Measurements from ENCODE around the gene RAB29. TPM values are rescaled to one million over a fixed set of nuclear protein-coding genes. Genes with fewer than 3 reads are reported as not detected.

Gene RAB29
- polyA plus RNA-seq, 1 donor = 121 TPM

- H3K27ac ChIP-seq (ENCODE audit: low read length) = peak overlapping the region; percentile 52
- H3K36me3 ChIP-seq (ENCODE audit: control insufficient read depth, insufficient read depth, low read length) = no peaks in the 10 kb centered on the region
- DNase-seq = no peak
- H3K4me1 ChIP-seq (ENCODE audit: control insufficient read depth, insufficient read depth, low read length) = peaks cover 22% of the 10 kb centered on the region
- no peaks in the 10 kb centered on the region for H3K9me3 ChIP-seq (ENCODE audit: control insufficient read depth, low read depth, low read length)
- no CpG with 5 or more reads among the region's 4 CpGs for WGBS (ENCODE audit: insufficient coverage, low lambda C conversion rate)
- no peak overlapping the region for H3K4me3 ChIP-seq (ENCODE audit: low read length)
- H3K27me3 ChIP-seq (ENCODE audit: control insufficient read depth, insufficient read depth, low read length) = no peaks in the 10 kb centered on the region
Observed at GRCh38 chr1:205783904-205784303, 8.6 kb upstream of the RAB29 start.

- DNase-seq = no peak
- H3K4me1 ChIP-seq (ENCODE audit: control insufficient read depth, insufficient read depth, low read length) = peaks cover 22% of the 10 kb centered on the region
- H3K9me3 ChIP-seq (ENCODE audit: control insufficient read depth, low read depth, low read length) = no peaks in the 10 kb centered on the region
- H3K27ac ChIP-seq (ENCODE audit: low read length) = peak overlapping the region; percentile 52
- H3K27me3 ChIP-seq (ENCODE audit: control insufficient read depth, insufficient read depth, low read length) = no peaks in the 10 kb centered on the region
- no peak overlapping the region for H3K4me3 ChIP-seq (ENCODE audit: low read length)
- H3K36me3 ChIP-seq (ENCODE audit: control insufficient read depth, insufficient read depth, low read length) = no peaks in the 10 kb centered on the region
Observed at GRCh38 chr1:205783433-205783795, 8.1 kb upstream of the RAB29 start.

GRCh38 chr1:205782627-205783432 is 7.5 kb upstream of the RAB29 start:
- Histone ChIP-seq H3K27ac (ENCODE audit: low read length) (peak overlapping the region; percentile 52), H3K9me3 (ENCODE audit: control insufficient read depth, low read depth, low read length) (no peaks in the 10 kb centered on the region), H3K27me3 (ENCODE audit: control insufficient read depth, insufficient read depth, low read length) (no peaks in the 10 kb centered on the region), H3K4me3 (ENCODE audit: low read length) (no peak overlapping the region), H3K4me1 (ENCODE audit: control insufficient read depth, insufficient read depth, low read length) (peaks cover 22% of the 10 kb centered on the region), H3K36me3 (ENCODE audit: control insufficient read depth, insufficient read depth, low read length) (no peaks in the 10 kb centered on the region)
- DNase-seq = no peak
- WGBS (ENCODE audit: insufficient coverage, low lambda C conversion rate) = no CpG with 5 or more reads among the region's 4 CpGs

GRCh38 chr1:205780335-205780734 is 5.1 kb upstream of the RAB29 start:
- 78% methylated on average over 3 of the region's 5 CpGs for WGBS (ENCODE audit: insufficient coverage, low lambda C conversion rate)

GRCh38 chr1:205777994-205778393 is 2.7 kb upstream of the RAB29 start:
- DNase-seq = no peak
- peaks cover 10% of the 10 kb centered on the region for H3K4me1 ChIP-seq (ENCODE audit: control insufficient read depth, insufficient read depth, low read length)
- no peaks in the 10 kb centered on the region for H3K9me3 ChIP-seq (ENCODE audit: control insufficient read depth, low read depth, low read length)
- no peak overlapping the region for H3K27ac ChIP-seq (ENCODE audit: low read length)
- H3K27me3 ChIP-seq (ENCODE audit: control insufficient read depth, insufficient read depth, low read length) = peaks cover 2% of the 10 kb centered on the region
- no peaks in the 10 kb centered on the region for H3K36me3 ChIP-seq (ENCODE audit: control insufficient read depth, insufficient read depth, low read length)
- no peak overlapping the region for H3K4me3 ChIP-seq (ENCODE audit: low read length)
- no CpG with 5 or more reads among the region's 2 CpGs for WGBS (ENCODE audit: insufficient coverage, low lambda C conversion rate)

More at GRCh38 chr1:205780335-205780734, 5.1 kb upstream of the RAB29 start:
- Histone ChIP-seq H3K27me3 (ENCODE audit: control insufficient read depth, insufficient read depth, low read length) (no peaks in the 10 kb centered on the region), H3K4me1 (ENCODE audit: control insufficient read depth, insufficient read depth, low read length) (peaks cover 10% of the 10 kb centered on the region), H3K9me3 (ENCODE audit: control insufficient read depth, low read depth, low read length) (no peaks in the 10 kb centered on the region), H3K36me3 (ENCODE audit: control insufficient read depth, insufficient read depth, low read length) (no peaks in the 10 kb centered on the region), H3K27ac (ENCODE audit: low read length) (no peak overlapping the region), H3K4me3 (ENCODE audit: low read length) (no peak overlapping the region)
- no peak for DNase-seq

- Histone ChIP-seq H3K27ac (ENCODE audit: low read length) (peak overlapping the region; percentile 91), H3K4me3 (ENCODE audit: low read length) (peak overlapping the region; percentile 72), H3K4me1 (ENCODE audit: control insufficient read depth, insufficient read depth, low read length) (peaks cover 4% of the 10 kb centered on the region), H3K36me3 (ENCODE audit: control insufficient read depth, insufficient read depth, low read length) (peaks cover 1% of the 10 kb centered on the region), H3K9me3 (ENCODE audit: control insufficient read depth, low read depth, low read length) (no peaks in the 10 kb centered on the region), H3K27me3 (ENCODE audit: control insufficient read depth, insufficient read depth, low read length) (peaks cover 2% of the 10 kb centered on the region)
- peak in 1 of 2 donors; percentile 55 for DNase-seq
Observed at GRCh38 chr1:205775717-205776056, 405 bp upstream of the RAB29 start.

GRCh38 chr1:205774198-205775014 is 876 bp downstream of the RAB29 start:
- WGBS (ENCODE audit: insufficient coverage, low lambda C conversion rate) = 0% methylated on average over 1 of the region's 36 CpGs
- Histone ChIP-seq H3K36me3 (ENCODE audit: control insufficient read depth, insufficient read depth, low read length) (peaks cover 6% of the 10 kb centered on the region), H3K4me3 (ENCODE audit: low read length) (peak overlapping the region; percentile 72), H3K4me1 (ENCODE audit: control insufficient read depth, insufficient read depth, low read length) (peaks cover 4% of the 10 kb centered on the region), H3K27ac (ENCODE audit: low read length) (peak overlapping the region; percentile 91), H3K27me3 (ENCODE audit: control insufficient read depth, insufficient read depth, low read length) (peaks cover 2% of the 10 kb centered on the region), H3K9me3 (ENCODE audit: control insufficient read depth, low read depth, low read length) (no peaks in the 10 kb centered on the region)
- peak; percentile 81 to 89 for DNase-seq

GRCh38 chr1:205772607-205773032 is 2.7 kb downstream of the RAB29 start:
- H3K36me3 ChIP-seq (ENCODE audit: control insufficient read depth, insufficient read depth, low read length) = peaks cover 6% of the 10 kb centered on the region
- H3K27ac ChIP-seq (ENCODE audit: low read length) = no peak overlapping the region
- peaks cover 4% of the 10 kb centered on the region for H3K4me1 ChIP-seq (ENCODE audit: control insufficient read depth, insufficient read depth, low read length)
- H3K27me3 ChIP-seq (ENCODE audit: control insufficient read depth, insufficient read depth, low read length) = peaks cover 2% of the 10 kb centered on the region
- no peak for DNase-seq
- H3K4me3 ChIP-seq (ENCODE audit: low read length) = no peak overlapping the region
- H3K9me3 ChIP-seq (ENCODE audit: control insufficient read depth, low read depth, low read length) = no peaks in the 10 kb centered on the region
- no CpG with 5 or more reads among the region's 2 CpGs for WGBS (ENCODE audit: insufficient coverage, low lambda C conversion rate)

GRCh38 chr1:205770618-205771017 is 4.7 kb downstream of the RAB29 start:
- H3K27ac ChIP-seq (ENCODE audit: low read length) = no peak overlapping the region
- no peaks in the 10 kb centered on the region for H3K9me3 ChIP-seq (ENCODE audit: control insufficient read depth, low read depth, low read length)
- peaks cover 4% of the 10 kb centered on the region for H3K4me1 ChIP-seq (ENCODE audit: control insufficient read depth, insufficient read depth, low read length)
- no peak overlapping the region for H3K4me3 ChIP-seq (ENCODE audit: low read length)
- H3K27me3 ChIP-seq (ENCODE audit: control insufficient read depth, insufficient read depth, low read length) = peaks cover 2% of the 10 kb centered on the region
- DNase-seq = no peak
- WGBS (ENCODE audit: insufficient coverage, low lambda C conversion rate) = no CpG with 5 or more reads among the region's 4 CpGs
- peaks cover 6% of the 10 kb centered on the region for H3K36me3 ChIP-seq (ENCODE audit: control insufficient read depth, insufficient read depth, low read length)

- Histone ChIP-seq H3K4me3 (ENCODE audit: low read length) (no peak overlapping the region), H3K27me3 (ENCODE audit: control insufficient read depth, insufficient read depth, low read length) (peaks cover 2% of the 10 kb centered on the region), H3K27ac (ENCODE audit: low read length) (no peak overlapping the region), H3K9me3 (ENCODE audit: control insufficient read depth, low read depth, low read length) (no peaks in the 10 kb centered on the region), H3K4me1 (ENCODE audit: control insufficient read depth, insufficient read depth, low read length) (peaks cover 4% of the 10 kb centered on the region), H3K36me3 (ENCODE audit: control insufficient read depth, insufficient read depth, low read length) (peaks cover 6% of the 10 kb centered on the region)
- DNase-seq = no peak
- WGBS (ENCODE audit: insufficient coverage, low lambda C conversion rate) = 80% methylated on average over 2 of the region's 8 CpGs
Observed at GRCh38 chr1:205769641-205770365, 5.5 kb downstream of the RAB29 start.

Measured in large intestine (tissue), 3 donors.